HTR-8/SVneo (cell line): Measurements from ENCODE around the gene CRADD.

Experiments
- DNase-seq: peaks from one replicate; pipeline ENCODE4 v3.0.0; 2011; ENCODE audit warnings: low spot score, mixed read lengths; ENCODE audit not compliant: insufficient read length
- FAIRE-seq: peaks from 2 replicates; lab custom pipeline; 2011; peaks lifted over from hg19 to GRCh38; lab: Jason Lieb, UNC

The CRADD gene

GRCh38 chr12:93729934-93730333 lies 52.8 kb downstream of the CRADD start:
- DNase-seq (no peak), FAIRE-seq (no peak)

- no peak for DNase-seq
- no peak for FAIRE-seq
These were observed 56.2 kb downstream of the CRADD start for GRCh38 chr12:93733358-93733757.

- FAIRE-seq (no peak), DNase-seq (no peak)
These were observed 56.8 kb downstream of the CRADD start for GRCh38 chr12:93733928-93734327.

- DNase-seq, result no peak
- FAIRE-seq, result no peak
These were observed 57.6 kb downstream of the CRADD start for GRCh38 chr12:93734784-93735183.

- DNase-seq (no peak), FAIRE-seq (no peak)
These were observed 59.5 kb downstream of the CRADD start for GRCh38 chr12:93736640-93737178.

- DNase-seq (no peak), FAIRE-seq (no peak)
These were observed 60.5 kb downstream of the CRADD start for GRCh38 chr12:93737457-93738198.

GRCh38 chr12:93738199-93739058 lies 61.3 kb downstream of the CRADD start:
- FAIRE-seq (no peak), DNase-seq (no peak)

- DNase-seq, result no peak
- no peak for FAIRE-seq
These were observed 63.6 kb downstream of the CRADD start for GRCh38 chr12:93740751-93741150.

GRCh38 chr12:93741659-93742109 lies 64.5 kb downstream of the CRADD start:
- FAIRE-seq (no peak), DNase-seq (no peak)

GRCh38 chr12:93742110-93742934 lies 65.1 kb downstream of the CRADD start:
- FAIRE-seq, result peak; percentile 54
- DNase-seq, result peak; percentile 65

GRCh38 chr12:93743229-93743998 lies 66.2 kb downstream of the CRADD start:
- DNase-seq (no peak), FAIRE-seq (no peak)

- DNase-seq (no peak), FAIRE-seq (no peak)
These were observed 67.0 kb downstream of the CRADD start for GRCh38 chr12:93743999-93744689.

- FAIRE-seq, result no peak
These were observed 68.1 kb downstream of the CRADD start for GRCh38 chr12:93745286-93745685.

GRCh38 chr12:93746572-93747168 lies 69.5 kb downstream of the CRADD start:
- FAIRE-seq (no peak), DNase-seq (no peak)

More at GRCh38 chr12:93745286-93745685, 68.1 kb downstream of the CRADD start:
- no peak for DNase-seq

- DNase-seq (no peak), FAIRE-seq (no peak)
These were observed 71.7 kb downstream of the CRADD start for GRCh38 chr12:93748672-93749383.

- no peak for FAIRE-seq
- no peak for DNase-seq
These were observed 72.3 kb downstream of the CRADD start for GRCh38 chr12:93749515-93749914.

GRCh38 chr12:93750056-93750455 lies 72.9 kb downstream of the CRADD start:
- DNase-seq, result no peak
- FAIRE-seq, result no peak
